ENCODE data around the gene ERBB2. TPM values are rescaled to one million over a fixed set of nuclear protein-coding genes. Genes with fewer than 3 reads are reported as not detected.

ERBB2 gene
- polyA plus RNA-seq, 3 donors: 0.17 to 0.73 TPM; not detected in 1

DNA sequence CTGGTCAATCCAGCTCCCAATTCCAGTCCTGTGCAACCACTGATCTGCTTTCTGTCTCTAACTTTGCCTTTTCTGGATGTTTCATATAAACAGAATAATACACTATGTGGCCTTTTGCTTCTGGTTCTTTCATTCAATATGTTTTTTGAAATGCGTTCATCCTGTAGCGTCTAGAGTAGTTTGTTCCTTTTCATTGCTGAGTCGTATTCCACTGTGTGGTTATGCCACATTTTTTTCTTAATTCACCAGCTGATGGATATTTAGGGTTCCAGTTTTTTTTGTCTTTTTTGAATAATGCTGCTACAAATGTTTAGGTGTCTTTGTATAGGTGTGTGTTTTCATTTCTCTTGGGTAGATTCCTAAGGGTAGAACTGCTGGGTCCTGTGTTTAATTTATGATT, 32.7 kb downstream of the ERBB2 start:
- Histone ChIP-seq H3K4me2 (replicated peaks; ENCODE audit: extremely low read depth, low read length, poor library complexity, severe bottlenecking) (no peak overlapping the region), H3K36me3 (replicated peaks in 1 of 2; ENCODE audit: control insufficient read depth in 1 of 2, insufficient read depth in 2 of 2, low read length in 2 of 2) (peaks cover 14 to 19% of the 10 kb centered on the region in 2 donors), H4K20me1 (ENCODE audit: insufficient read depth, low read length) (no peaks in the 10 kb centered on the region), H2AFZ (ENCODE audit: insufficient read depth, low read depth, low read length, poor library complexity, severe bottlenecking) (no peak overlapping the region), H3K27ac (ENCODE audit: low read depth in 1 of 2, low read length in 2 of 2) (no peak overlapping the region), H3K9ac (ENCODE audit: insufficient read depth, low read length, poor library complexity, severe bottlenecking) (no peak overlapping the region), H3K9me3 (replicated peaks in 1 of 2; ENCODE audit: control insufficient read depth in 1 of 2, insufficient read depth in 1 of 2, low read length in 2 of 2) (no peaks in the 10 kb centered on the region), H3K4me3 (replicated peaks in 1 of 3; ENCODE audit: low read depth in 2 of 3, low read length in 3 of 3) (no peak overlapping the region), H3K4me1 (ENCODE audit: control insufficient read depth in 1 of 2, insufficient read depth in 2 of 2, low read length in 2 of 2) (peaks cover 9 to 14% of the 10 kb centered on the region in 2 donors), H3K27me3 (ENCODE audit: control insufficient read depth in 2 of 2, insufficient read depth in 2 of 2, low read length in 2 of 2) (peaks cover 15 to 26% of the 10 kb centered on the region in 2 donors), H3K79me2 (ENCODE audit: insufficient read depth, low read length) (peaks cover 9% of the 10 kb centered on the region)
- Mint-ChIP-seq H3K27ac (peak overlapping the region in 1 of 7 donors; percentile 54), H3K4me3 (no peak overlapping the region), H3K9me3 (peaks cover 0 to 4% (median 1%) of the 10 kb centered on the region in 7 donors), H3K4me1 (peaks cover 10% of the 10 kb centered on the region), H3K27me3 (ENCODE audit: low read depth in 3 of 3) (peaks cover 31 to 41% (median 39%) of the 10 kb centered on the region in 3 donors), H3K36me3 (peaks cover 15 to 20% of the 10 kb centered on the region in 2 donors)
- intact Hi-C loops (cut with micrococcal nuclease): loop anchor here (5.0 kb wide), 2 partner anchors 95 to 110 kb away; partner anchors contain the start of gene STARD3 (in 1 of the 2)
- no CpG with 5 or more reads among the region's 3 CpGs for WGBS (ENCODE audit: insufficient coverage)
- TF ChIP-seq, protein P1, sequence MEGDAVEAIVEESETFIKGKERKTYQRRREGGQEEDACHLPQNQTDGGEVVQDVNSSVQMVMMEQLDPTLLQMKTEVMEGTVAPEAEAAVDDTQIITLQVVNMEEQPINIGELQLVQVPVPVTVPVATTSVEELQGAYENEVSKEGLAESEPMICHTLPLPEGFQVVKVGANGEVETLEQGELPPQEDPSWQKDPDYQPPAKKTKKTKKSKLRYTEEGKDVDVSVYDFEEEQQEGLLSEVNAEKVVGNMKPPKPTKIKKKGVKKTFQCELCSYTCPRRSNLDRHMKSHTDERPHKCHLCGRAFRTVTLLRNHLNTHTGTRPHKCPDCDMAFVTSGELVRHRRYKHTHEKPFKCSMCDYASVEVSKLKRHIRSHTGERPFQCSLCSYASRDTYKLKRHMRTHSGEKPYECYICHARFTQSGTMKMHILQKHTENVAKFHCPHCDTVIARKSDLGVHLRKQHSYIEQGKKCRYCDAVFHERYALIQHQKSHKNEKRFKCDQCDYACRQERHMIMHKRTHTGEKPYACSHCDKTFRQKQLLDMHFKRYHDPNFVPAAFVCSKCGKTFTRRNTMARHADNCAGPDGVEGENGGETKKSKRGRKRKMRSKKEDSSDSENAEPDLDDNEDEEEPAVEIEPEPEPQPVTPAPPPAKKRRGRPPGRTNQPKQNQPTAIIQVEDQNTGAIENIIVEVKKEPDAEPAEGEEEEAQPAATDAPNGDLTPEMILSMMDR (IDR thresholded peaks at IDR 0.05): no peak
- no peak for DNase-seq

DNA sequence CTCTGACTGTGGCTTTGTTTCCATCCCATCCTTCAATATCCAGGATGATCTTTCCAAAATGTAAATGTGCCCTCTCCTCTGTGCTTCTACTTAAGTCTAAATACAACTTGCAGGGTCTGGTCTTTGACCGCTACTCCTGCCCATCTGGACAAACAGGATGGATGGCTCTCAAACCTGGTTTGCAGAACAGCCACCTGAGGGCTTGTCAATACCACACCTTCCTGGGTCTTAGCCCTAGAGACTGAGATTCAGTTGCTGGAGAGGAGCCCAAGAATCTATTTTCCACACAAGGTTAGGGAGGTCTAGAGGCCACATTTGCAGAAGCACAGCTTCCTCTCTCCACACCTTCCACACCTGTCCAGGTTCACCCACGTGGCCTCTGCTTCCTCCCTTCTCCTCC, 36.0 kb downstream of the ERBB2 start:
- no peak overlapping the region for H3K27ac ChIP-seq (ENCODE audit: low read depth in 1 of 2, low read length in 2 of 2)
- intact Hi-C loops (cut with micrococcal nuclease): no loop called here
- Mint-ChIP-seq H3K27ac (no peak overlapping the region), H3K4me3 (peak overlapping the region in 1 of 2 donors; percentile 63), H3K27me3 (ENCODE audit: low read depth in 3 of 3) (peaks cover 64 to 74% (median 72%) of the 10 kb centered on the region in 3 donors), H3K4me1 (peaks cover 16% of the 10 kb centered on the region), H3K36me3 (peaks cover 0 to 5% of the 10 kb centered on the region in 2 donors), H3K9me3 (peaks cover 0 to 18% (median 7%) of the 10 kb centered on the region in 7 donors)
- no peak overlapping the region for H3K4me3 ChIP-seq (replicated peaks in 1 of 3; ENCODE audit: low read depth in 2 of 3, low read length in 3 of 3)
- H3K4me2 ChIP-seq (replicated peaks; ENCODE audit: extremely low read depth, low read length, poor library complexity, severe bottlenecking): no peak overlapping the region
- H3K9me3 ChIP-seq (replicated peaks in 1 of 2; ENCODE audit: control insufficient read depth in 1 of 2, insufficient read depth in 1 of 2, low read length in 2 of 2): peaks cover 0 to 9% of the 10 kb centered on the region in 2 donors
- H3K9ac ChIP-seq (ENCODE audit: insufficient read depth, low read length, poor library complexity, severe bottlenecking): no peak overlapping the region
- TF ChIP-seq, protein P1 (IDR thresholded peaks at IDR 0.05): no peak
- H3K4me1 ChIP-seq (ENCODE audit: control insufficient read depth in 1 of 2, insufficient read depth in 2 of 2, low read length in 2 of 2): peaks cover 11 to 19% of the 10 kb centered on the region in 2 donors
- no peak for DNase-seq
- no peak overlapping the region for H2AFZ ChIP-seq (ENCODE audit: insufficient read depth, low read depth, low read length, poor library complexity, severe bottlenecking)
- H3K79me2 ChIP-seq (ENCODE audit: insufficient read depth, low read length): no peaks in the 10 kb centered on the region
- H3K36me3 ChIP-seq (replicated peaks in 1 of 2; ENCODE audit: control insufficient read depth in 1 of 2, insufficient read depth in 2 of 2, low read length in 2 of 2): no peaks in the 10 kb centered on the region
- 29% methylated on average over 1 of the region's 2 CpGs for WGBS (ENCODE audit: insufficient coverage)
- peaks cover 39 to 58% of the 10 kb centered on the region in 2 donors for H3K27me3 ChIP-seq (ENCODE audit: control insufficient read depth in 2 of 2, insufficient read depth in 2 of 2, low read length in 2 of 2)
- no peaks in the 10 kb centered on the region for H4K20me1 ChIP-seq (ENCODE audit: insufficient read depth, low read length)

Measured in CD14-positive monocyte (primary cell).